IPS-18a (cell line): ENCODE data around the gene AKAP14.
"Not testable (repeated sequence)": the region's sequence is repeated elsewhere in the genome, so short reads cannot be mapped to it uniquely, and the experiment has no call there.

Experiments
- H3K27ac ChIP-seq: one replicate; pipeline ENCODE4 v1.5.1; 2013; ENCODE audit warnings: low read length
- H3K27me3 ChIP-seq: one replicate; pipeline ENCODE4 v1.6.1; 2013; ENCODE audit warnings: mild to moderate bottlenecking, low read length; ENCODE audit not compliant: control insufficient read depth, insufficient read depth
- H3K36me3 ChIP-seq: one replicate; pipeline ENCODE4 v1.6.1; 2013; ENCODE audit warnings: low read depth, low read length; ENCODE audit not compliant: control insufficient read depth
- H3K4me1 ChIP-seq: one replicate; pipeline ENCODE4 v1.6.1; 2013; ENCODE audit warnings: low read depth, low read length; ENCODE audit not compliant: control insufficient read depth
- H3K4me3 ChIP-seq: one replicate; pipeline ENCODE4 v1.5.1; 2013; ENCODE audit warnings: low read length
- H3K9ac ChIP-seq: one replicate; pipeline ENCODE4 v1.6.1; 2013; ENCODE audit warnings: mild to moderate bottlenecking, low read length, moderate library complexity
- H3K9me3 ChIP-seq: one replicate; pipeline ENCODE4 v1.6.1; 2013; ENCODE audit warnings: low read depth, low read length; ENCODE audit not compliant: control insufficient read depth

The AKAP14 gene

GRCh38 chrX:119942173-119942819 is 46.6 kb downstream of the AKAP14 start:
- Histone ChIP-seq H3K27ac (no peak overlapping the region), H3K36me3 (no peaks in the 10 kb centered on the region), H3K4me1 (no peaks in the 10 kb centered on the region), H3K27me3 (no peaks in the 10 kb centered on the region), H3K9me3 (peaks cover 2% of the 10 kb centered on the region), H3K4me3 (peak overlapping the region; percentile 57), H3K9ac (peak overlapping the region; percentile 62)

- Histone ChIP-seq H3K27ac (no peak overlapping the region), H3K4me1 (no peaks in the 10 kb centered on the region), H3K4me3 (peak overlapping the region; percentile 57), H3K9me3 (peaks cover under 1% of the 10 kb centered on the region), H3K27me3 (no peaks in the 10 kb centered on the region), H3K9ac (peak overlapping the region; percentile 62), H3K36me3 (no peaks in the 10 kb centered on the region)
Observed at GRCh38 chrX:119942831-119943184, 47.1 kb downstream of the AKAP14 start.

- Histone ChIP-seq H3K4me1 (no peaks in the 10 kb centered on the region), H3K36me3 (no peaks in the 10 kb centered on the region), H3K27ac (no peak within 1 kb of the TSS), H3K9ac (peak within 1 kb of the TSS; percentile 62), H3K27me3 (no peaks in the 10 kb centered on the region), H3K9me3 (no peaks in the 10 kb centered on the region), H3K4me3 (peak within 1 kb of the TSS; percentile 57)
Observed at GRCh38 chrX:119943185-119943988, 47.7 kb downstream of the AKAP14 start, which contains the start of gene NKAP. Gene NKAP (minus strand): TSS chrX:119943751. CDS start chrX:119943605, 146 bp downstream.

DNA sequence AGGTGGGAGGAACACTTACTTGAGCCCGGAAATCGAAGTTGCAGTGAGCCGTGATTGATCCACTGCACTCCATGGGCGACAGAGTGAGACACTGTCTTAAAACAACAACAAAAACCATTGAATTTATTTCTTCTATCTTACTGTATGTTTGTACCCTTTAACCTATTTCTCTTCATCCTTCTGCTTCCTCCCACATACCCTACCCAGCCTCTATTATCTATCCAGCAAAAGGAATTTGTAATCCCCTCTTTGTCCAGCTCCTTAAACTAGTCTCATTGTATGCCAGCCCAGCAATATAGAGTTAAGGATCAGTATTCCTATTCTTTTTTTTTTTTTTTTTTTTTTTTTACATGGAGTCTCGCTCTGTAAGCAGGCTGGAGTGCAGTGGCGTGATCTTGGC is 49.8 kb downstream of the AKAP14 start:
- no peaks in the 10 kb centered on the region for H3K9me3 ChIP-seq
- no peak overlapping the region for H3K4me3 ChIP-seq
- no peak overlapping the region for H3K27ac ChIP-seq
- H3K9ac ChIP-seq, result no peak overlapping the region
- H3K36me3 ChIP-seq, result no peaks in the 10 kb centered on the region
- no peaks in the 10 kb centered on the region for H3K27me3 ChIP-seq
- no peaks in the 10 kb centered on the region for H3K4me1 ChIP-seq

- H3K9me3 ChIP-seq, result no peaks in the 10 kb centered on the region
- H3K27me3 ChIP-seq, result no peaks in the 10 kb centered on the region
- H3K4me3 ChIP-seq, result no peak overlapping the region
- H3K4me1 ChIP-seq, result no peaks in the 10 kb centered on the region
- H3K9ac ChIP-seq, result no peak overlapping the region
- no peaks in the 10 kb centered on the region for H3K36me3 ChIP-seq
- no peak overlapping the region for H3K27ac ChIP-seq
Observed at GRCh38 chrX:119948381-119948780, 52.7 kb downstream of the AKAP14 start.

DNA sequence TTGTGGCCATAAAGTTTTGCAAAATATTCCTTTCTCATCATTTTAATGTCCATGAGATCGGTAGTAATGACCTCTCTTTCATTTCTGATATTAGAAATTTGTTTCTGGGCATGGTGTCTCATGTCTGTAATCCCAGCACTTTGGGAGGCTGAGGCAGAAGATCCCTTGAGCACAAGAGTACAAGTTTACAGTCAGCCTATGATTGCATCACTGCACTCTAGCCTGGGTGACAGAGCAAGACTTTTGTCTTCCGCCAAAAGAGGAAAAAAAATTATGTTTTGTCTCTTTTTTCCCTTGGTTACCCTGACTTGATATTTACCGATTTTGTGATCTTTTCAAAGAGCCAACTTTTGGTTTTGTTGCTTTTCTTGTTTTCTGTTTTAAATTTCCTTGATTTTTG is 58.7 kb downstream of the AKAP14 start:
- Histone ChIP-seq H3K36me3 (no peaks in the 10 kb centered on the region), H3K27me3 (no peaks in the 10 kb centered on the region), H3K4me3 (no peak overlapping the region), H3K9ac (no peak overlapping the region), H3K27ac (no peak overlapping the region), H3K4me1 (no peaks in the 10 kb centered on the region), H3K9me3 (peaks cover 2% of the 10 kb centered on the region)

GRCh38 chrX:119955807-119956570 is 60.3 kb downstream of the AKAP14 start:
- H3K9me3 ChIP-seq, H3K4me1 ChIP-seq, H3K4me3 ChIP-seq, H3K27ac ChIP-seq, H3K9ac ChIP-seq, H3K27me3 ChIP-seq, H3K36me3 ChIP-seq: not testable (repeated sequence)

- no peak overlapping the region for H3K4me3 ChIP-seq
Observed at GRCh38 chrX:119960625-119961024, 64.9 kb downstream of the AKAP14 start.

GRCh38 chrX:119966837-119967236 is 71.1 kb downstream of the AKAP14 start:
- H3K9me3 ChIP-seq, H3K27ac ChIP-seq, H3K4me3 ChIP-seq, H3K27me3 ChIP-seq, H3K36me3 ChIP-seq, H3K9ac ChIP-seq, H3K4me1 ChIP-seq: not testable (repeated sequence)

More at GRCh38 chrX:119960625-119961024, 64.9 kb downstream of the AKAP14 start:
- no peak overlapping the region for H3K9ac ChIP-seq
- H3K9me3 ChIP-seq, result peaks cover 7% of the 10 kb centered on the region
- H3K27ac ChIP-seq, result no peak overlapping the region
- H3K4me1 ChIP-seq, result no peaks in the 10 kb centered on the region
- H3K27me3 ChIP-seq, result no peaks in the 10 kb centered on the region
- H3K36me3 ChIP-seq, result no peaks in the 10 kb centered on the region
